NT2/D1 (cell line): Measurements from ENCODE around the gene PRKAG2.

Source experiments
- SUZ12 ChIP-seq: IDR thresholded peaks from 2 replicates; pipeline ENCODE4 v1.6.1; 2011; ENCODE audit not compliant: insufficient read length, insufficient read depth; ENCODE audit errors: extremely low read depth
- YY1 ChIP-seq: IDR thresholded peaks from 2 replicates; pipeline ENCODE4 v1.6.1; 2011; ENCODE audit not compliant: insufficient read length, insufficient read depth
- ZNF274 ChIP-seq: IDR thresholded peaks from 2 replicates; pipeline ENCODE4 v1.6.1; 2011; ENCODE audit warnings: mild to moderate bottlenecking, low read depth, low read length

DNA sequence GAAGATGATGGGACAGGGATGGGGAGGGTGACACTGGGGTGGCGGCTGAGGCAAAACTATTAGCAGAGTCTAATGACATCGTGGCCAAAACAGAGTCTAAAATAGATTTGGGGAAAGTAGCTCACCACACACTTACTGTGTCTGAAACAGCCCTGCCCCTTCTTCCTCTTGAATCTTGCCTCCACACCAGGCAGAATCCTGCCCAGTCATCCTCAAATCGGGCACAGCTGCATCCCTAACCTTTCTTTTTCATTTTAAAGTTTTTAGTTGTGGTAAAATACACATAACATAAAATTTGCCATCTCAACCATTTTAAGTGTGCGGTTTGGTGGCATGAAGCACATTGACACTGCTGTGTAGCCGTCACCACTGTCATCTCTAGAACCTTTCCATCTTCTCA lies 90.0 kb downstream of the PRKAG2 start:
- TF ChIP-seq SUZ12 (no peak), ZNF274 (no peak), YY1 (no peak)
